HEK293 (cell line): ENCODE measurements around the gene CATSPERD.
A peak's percentile ranks its signal among the peaks of the same experiment; 100 is the strongest.

Experiments
- EGR2 ChIP-seq: fragments of 450-650 bp; formaldehyde crosslinking; IDR thresholded peaks from 2 replicates; pipeline ENCODE4 v1.5.1; 2016; ENCODE audit warnings: low read depth, missing biosample characterization, missing genetic modification characterization
- GLI4 ChIP-seq: fragments of 450-650 bp; formaldehyde crosslinking; IDR thresholded peaks from 2 replicates; pipeline ENCODE4 v1.5.1; 2016; ENCODE audit warnings: missing biosample characterization, missing genetic modification characterization
- HOXA7 ChIP-seq: sonication (generic); formaldehyde crosslinking; IDR thresholded peaks from 2 replicates; pipeline ENCODE4 v1.8.1; 2022; ENCODE audit warnings: missing genetic modification reagents, borderline replicate concordance
- HOXC10 ChIP-seq: sonication (generic); formaldehyde crosslinking; IDR thresholded peaks from 2 replicates; pipeline ENCODE4 v1.8.1; 2023; ENCODE audit warnings: mild to moderate bottlenecking, missing genetic modification reagents
- KLF7 ChIP-seq: fragments of 450-650 bp; formaldehyde crosslinking; IDR thresholded peaks from 2 replicates; pipeline ENCODE4 v1.5.1; 2016; ENCODE audit warnings: missing biosample characterization, missing genetic modification characterization, borderline replicate concordance
- OVOL3 ChIP-seq: fragments of 450-650 bp; formaldehyde crosslinking; IDR thresholded peaks from 2 replicates; pipeline ENCODE4 v1.5.1; 2016; ENCODE audit warnings: missing biosample characterization, missing genetic modification characterization
- PRDM10 ChIP-seq: fragments of 450-650 bp; formaldehyde crosslinking; IDR thresholded peaks from 2 replicates; pipeline ENCODE4 v1.5.1; 2016; ENCODE audit warnings: missing biosample characterization, missing genetic modification characterization
- ZNF114 ChIP-seq: fragments of 450-650 bp; formaldehyde crosslinking; IDR thresholded peaks from 2 replicates; pipeline ENCODE4 v1.5.0; 2017; ENCODE audit warnings: missing biosample characterization, missing genetic modification characterization
- ZNF121 ChIP-seq: fragments of 450-650 bp; formaldehyde crosslinking; IDR thresholded peaks from 2 replicates; pipeline ENCODE4 v1.5.1; 2016; ENCODE audit warnings: missing biosample characterization, missing genetic modification characterization
- ZNF155 ChIP-seq: fragments of 450-650 bp; formaldehyde crosslinking; IDR thresholded peaks from 2 replicates; pipeline ENCODE4 v1.5.1; 2016; ENCODE audit warnings: missing biosample characterization, missing genetic modification characterization
- ZNF211 ChIP-seq: fragments of 450-650 bp; formaldehyde crosslinking; IDR thresholded peaks from 2 replicates; pipeline ENCODE4 v1.5.1; 2016; ENCODE audit warnings: low read depth, missing biosample characterization, missing genetic modification characterization
- ZNF324 ChIP-seq: fragments of 450-650 bp; formaldehyde crosslinking; IDR thresholded peaks from 2 replicates; pipeline ENCODE4 v1.5.1; 2016; ENCODE audit warnings: missing biosample characterization, missing genetic modification characterization
- ZNF341 ChIP-seq: fragments of 450-650 bp; formaldehyde crosslinking; IDR thresholded peaks from 2 replicates; pipeline ENCODE4; 2016; ENCODE audit warnings: low read depth, missing biosample characterization, missing genetic modification characterization
- ZNF544 ChIP-seq: fragments of 450-650 bp; formaldehyde crosslinking; IDR thresholded peaks from 2 replicates; pipeline ENCODE4 v1.5.0; 2017; ENCODE audit warnings: missing biosample characterization, missing genetic modification characterization
- ZNF548 ChIP-seq: fragments of 450-650 bp; formaldehyde crosslinking; IDR thresholded peaks from 2 replicates; pipeline ENCODE4 v1.5.1; 2016; ENCODE audit warnings: missing biosample characterization, missing genetic modification characterization
- ZNF560 ChIP-seq: fragments of 450-650 bp; formaldehyde crosslinking; IDR thresholded peaks from 2 replicates; pipeline ENCODE4 v1.5.1; 2017; ENCODE audit warnings: missing biosample characterization, missing genetic modification characterization, borderline replicate concordance
- ZNF621 ChIP-seq: fragments of 450-650 bp; formaldehyde crosslinking; IDR thresholded peaks from 2 replicates; pipeline ENCODE4 v1.5.1; 2017; ENCODE audit warnings: missing biosample characterization, missing genetic modification characterization
- ZNF670 ChIP-seq: fragments of 450-650 bp; formaldehyde crosslinking; IDR thresholded peaks from 2 replicates; pipeline ENCODE4 v1.5.1; 2016; ENCODE audit warnings: missing biosample characterization, missing genetic modification characterization, low read depth
- ZNF76 ChIP-seq: fragments of 450-650 bp; formaldehyde crosslinking; IDR thresholded peaks from 2 replicates; pipeline ENCODE4; 2016; ENCODE audit warnings: low read depth, missing biosample characterization, missing genetic modification characterization, borderline replicate concordance
- ZNF776 ChIP-seq: fragments of 450-650 bp; formaldehyde crosslinking; IDR thresholded peaks from 2 replicates; pipeline ENCODE4 v1.5.0; 2017; ENCODE audit warnings: missing biosample characterization, missing genetic modification characterization, borderline replicate concordance
- ZSCAN23 ChIP-seq: fragments of 450-650 bp; formaldehyde crosslinking; IDR thresholded peaks from 2 replicates; pipeline ENCODE4 v1.5.1; 2016; ENCODE audit warnings: missing biosample characterization, missing genetic modification characterization
- ZSCAN5A ChIP-seq: fragments of 450-650 bp; formaldehyde crosslinking; IDR thresholded peaks from 2 replicates; pipeline ENCODE4 v1.5.1; 2016; ENCODE audit warnings: missing biosample characterization, missing genetic modification characterization
- TF ChIP-seq, protein P1 (sequence below): fragments of 450-650 bp; formaldehyde crosslinking; IDR thresholded peaks from 2 replicates; pipeline ENCODE4 v1.5.1; 2016; ENCODE audit warnings: missing biosample characterization, missing genetic modification characterization, low read depth
- TF ChIP-seq, protein P2 (sequence below): fragments of 450-650 bp; IDR thresholded peaks from 2 replicates; pipeline ENCODE4 v1.5.1; 2018; ENCODE audit warnings: missing biosample characterization, missing genetic modification characterization
- TF ChIP-seq, protein P3 (sequence below): fragments of 450-650 bp; formaldehyde crosslinking; IDR thresholded peaks from 2 replicates; pipeline ENCODE4 v1.5.1; 2016; ENCODE audit warnings: missing biosample characterization, missing genetic modification characterization, low read depth
- TF ChIP-seq, protein P4 (sequence below): fragments of 450-650 bp; formaldehyde crosslinking; IDR thresholded peaks from 2 replicates; pipeline ENCODE4 v1.5.1; 2017; ENCODE audit warnings: missing biosample characterization, missing genetic modification characterization

CATSPERD gene

DNA sequence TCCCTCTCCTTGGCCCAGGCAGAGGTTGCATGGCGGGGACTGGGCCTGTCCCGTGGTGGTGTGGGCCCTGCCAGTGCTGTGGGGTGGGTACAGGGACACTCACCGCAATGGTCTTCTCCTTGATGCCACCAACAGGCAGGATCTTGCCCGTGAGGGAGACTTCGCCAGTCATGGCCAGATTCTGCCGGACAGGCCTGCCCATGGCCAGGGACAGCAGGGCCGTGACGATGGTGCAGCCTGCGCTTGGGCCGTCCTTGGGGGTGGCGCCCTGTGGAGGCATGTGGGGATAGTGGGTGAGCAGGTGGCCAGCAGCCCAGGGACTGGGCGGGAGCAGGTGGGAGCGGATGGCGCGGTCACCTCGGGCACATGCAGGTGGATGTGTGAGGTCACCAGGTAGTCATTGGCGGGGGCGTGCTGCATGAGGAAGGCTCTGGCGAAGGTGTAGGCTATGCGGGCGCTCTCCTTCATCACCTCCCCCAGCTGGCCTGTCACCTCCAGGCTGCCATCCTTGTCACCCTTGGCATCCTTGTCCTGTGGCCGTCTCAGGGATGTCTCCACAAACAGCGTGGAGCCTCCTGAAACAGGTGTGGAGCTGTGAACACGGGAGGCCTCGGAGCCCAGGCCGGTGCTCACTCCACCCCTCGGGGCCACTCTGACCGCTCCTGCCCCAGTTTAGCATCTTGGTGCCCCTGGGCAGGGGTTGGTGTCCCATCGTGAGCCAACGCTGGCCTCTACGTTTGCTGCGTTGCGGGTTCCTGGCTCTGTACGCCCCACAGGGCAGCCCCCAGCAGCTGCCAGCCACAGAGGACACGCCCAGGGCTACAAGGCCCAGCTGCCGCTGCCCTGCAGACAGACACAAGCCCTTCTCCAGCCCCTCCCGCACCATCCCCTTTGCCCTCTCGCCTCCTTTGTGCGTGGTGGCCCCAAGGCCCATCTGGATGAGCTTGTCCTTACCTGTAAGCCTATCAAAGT lies 27.0 kb upstream of the CATSPERD start (continued):
- no peak for TF ChIP-seq PRDM10 (tag by site-specific recombination)
- TF ChIP-seq ZNF560 (tag by site-specific recombination): no peak
- no peak for TF ChIP-seq ZNF76
- TF ChIP-seq ZNF776 (tag by site-specific recombination): no peak
- TF ChIP-seq, protein P1, sequence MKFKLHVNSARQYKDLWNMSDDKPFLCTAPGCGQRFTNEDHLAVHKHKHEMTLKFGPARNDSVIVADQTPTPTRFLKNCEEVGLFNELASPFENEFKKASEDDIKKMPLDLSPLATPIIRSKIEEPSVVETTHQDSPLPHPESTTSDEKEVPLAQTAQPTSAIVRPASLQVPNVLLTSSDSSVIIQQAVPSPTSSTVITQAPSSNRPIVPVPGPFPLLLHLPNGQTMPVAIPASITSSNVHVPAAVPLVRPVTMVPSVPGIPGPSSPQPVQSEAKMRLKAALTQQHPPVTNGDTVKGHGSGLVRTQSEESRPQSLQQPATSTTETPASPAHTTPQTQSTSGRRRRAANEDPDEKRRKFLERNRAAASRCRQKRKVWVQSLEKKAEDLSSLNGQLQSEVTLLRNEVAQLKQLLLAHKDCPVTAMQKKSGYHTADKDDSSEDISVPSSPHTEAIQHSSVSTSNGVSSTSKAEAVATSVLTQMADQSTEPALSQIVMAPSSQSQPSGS (tag by site-specific recombination): no peak
- no peak for TF ChIP-seq ZNF121
- no peak for TF ChIP-seq ZNF548 (tag by site-specific recombination)
- TF ChIP-seq, protein P2, sequence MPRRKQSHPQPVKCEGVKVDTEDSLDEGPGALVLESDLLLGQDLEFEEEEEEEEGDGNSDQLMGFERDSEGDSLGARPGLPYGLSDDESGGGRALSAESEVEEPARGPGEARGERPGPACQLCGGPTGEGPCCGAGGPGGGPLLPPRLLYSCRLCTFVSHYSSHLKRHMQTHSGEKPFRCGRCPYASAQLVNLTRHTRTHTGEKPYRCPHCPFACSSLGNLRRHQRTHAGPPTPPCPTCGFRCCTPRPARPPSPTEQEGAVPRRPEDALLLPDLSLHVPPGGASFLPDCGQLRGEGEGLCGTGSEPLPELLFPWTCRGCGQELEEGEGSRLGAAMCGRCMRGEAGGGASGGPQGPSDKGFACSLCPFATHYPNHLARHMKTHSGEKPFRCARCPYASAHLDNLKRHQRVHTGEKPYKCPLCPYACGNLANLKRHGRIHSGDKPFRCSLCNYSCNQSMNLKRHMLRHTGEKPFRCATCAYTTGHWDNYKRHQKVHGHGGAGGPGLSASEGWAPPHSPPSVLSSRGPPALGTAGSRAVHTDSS (tag by site-specific recombination): peak; percentile 54
- no peak for TF ChIP-seq ZNF621 (tag by site-specific recombination)
- 0 out of 2 replicates have a peak, but pooled peaks have one; percentile 6 for TF ChIP-seq ZSCAN5A
- TF ChIP-seq OVOL3 (tag by site-specific recombination): no peak
- TF ChIP-seq, protein P3, sequence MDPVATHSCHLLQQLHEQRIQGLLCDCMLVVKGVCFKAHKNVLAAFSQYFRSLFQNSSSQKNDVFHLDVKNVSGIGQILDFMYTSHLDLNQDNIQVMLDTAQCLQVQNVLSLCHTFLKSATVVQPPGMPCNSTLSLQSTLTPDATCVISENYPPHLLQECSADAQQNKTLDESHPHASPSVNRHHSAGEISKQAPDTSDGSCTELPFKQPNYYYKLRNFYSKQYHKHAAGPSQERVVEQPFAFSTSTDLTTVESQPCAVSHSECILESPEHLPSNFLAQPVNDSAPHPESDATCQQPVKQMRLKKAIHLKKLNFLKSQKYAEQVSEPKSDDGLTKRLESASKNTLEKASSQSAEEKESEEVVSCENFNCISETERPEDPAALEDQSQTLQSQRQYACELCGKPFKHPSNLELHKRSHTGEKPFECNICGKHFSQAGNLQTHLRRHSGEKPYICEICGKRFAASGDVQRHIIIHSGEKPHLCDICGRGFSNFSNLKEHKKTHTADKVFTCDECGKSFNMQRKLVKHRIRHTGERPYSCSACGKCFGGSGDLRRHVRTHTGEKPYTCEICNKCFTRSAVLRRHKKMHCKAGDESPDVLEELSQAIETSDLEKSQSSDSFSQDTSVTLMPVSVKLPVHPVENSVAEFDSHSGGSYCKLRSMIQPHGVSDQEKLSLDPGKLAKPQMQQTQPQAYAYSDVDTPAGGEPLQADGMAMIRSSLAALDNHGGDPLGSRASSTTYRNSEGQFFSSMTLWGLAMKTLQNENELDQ (tag by site-specific recombination): no peak
- no peak for TF ChIP-seq ZNF211 (tag by site-specific recombination)
- TF ChIP-seq KLF7: peak; percentile 25; the same call in 1 of the 2 replicates
- TF ChIP-seq GLI4 (tag by site-specific recombination): no peak
- TF ChIP-seq HOXC10: no peak
- no peak for TF ChIP-seq ZNF155 (tag by site-specific recombination)
- peak; percentile 83 for TF ChIP-seq EGR2 (tag by site-specific recombination)
- TF ChIP-seq ZNF341 (tag by site-specific recombination): peak; percentile 31; the same call in 1 of the 2 replicates
- TF ChIP-seq HOXA7: no peak
- no peak for TF ChIP-seq ZNF544 (tag by site-specific recombination)
- TF ChIP-seq, protein P4, sequence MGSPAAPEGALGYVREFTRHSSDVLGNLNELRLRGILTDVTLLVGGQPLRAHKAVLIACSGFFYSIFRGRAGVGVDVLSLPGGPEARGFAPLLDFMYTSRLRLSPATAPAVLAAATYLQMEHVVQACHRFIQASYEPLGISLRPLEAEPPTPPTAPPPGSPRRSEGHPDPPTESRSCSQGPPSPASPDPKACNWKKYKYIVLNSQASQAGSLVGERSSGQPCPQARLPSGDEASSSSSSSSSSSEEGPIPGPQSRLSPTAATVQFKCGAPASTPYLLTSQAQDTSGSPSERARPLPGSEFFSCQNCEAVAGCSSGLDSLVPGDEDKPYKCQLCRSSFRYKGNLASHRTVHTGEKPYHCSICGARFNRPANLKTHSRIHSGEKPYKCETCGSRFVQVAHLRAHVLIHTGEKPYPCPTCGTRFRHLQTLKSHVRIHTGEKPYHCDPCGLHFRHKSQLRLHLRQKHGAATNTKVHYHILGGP (tag by site-specific recombination): no peak
- no peak for TF ChIP-seq ZNF114 (tag by site-specific recombination)
- TF ChIP-seq ZNF670: no peak
- TF ChIP-seq ZNF324 (tag by site-specific recombination): no peak
- no peak for TF ChIP-seq ZSCAN23 (tag by site-specific recombination)
